Measurements from ENCODE around the gene PANK2. TPM values are rescaled to one million over a fixed set of nuclear protein-coding genes. Genes with fewer than 3 reads are reported as not detected.
"Not testable (repeated sequence)": the region's sequence is repeated elsewhere in the genome, so short reads cannot be mapped to it uniquely, and the experiment has no call there.

The PANK2 gene
- total RNA-seq, 4 donors from 2014 or later, result 17.9 to 53.6 (median 43.2) TPM

DNA sequence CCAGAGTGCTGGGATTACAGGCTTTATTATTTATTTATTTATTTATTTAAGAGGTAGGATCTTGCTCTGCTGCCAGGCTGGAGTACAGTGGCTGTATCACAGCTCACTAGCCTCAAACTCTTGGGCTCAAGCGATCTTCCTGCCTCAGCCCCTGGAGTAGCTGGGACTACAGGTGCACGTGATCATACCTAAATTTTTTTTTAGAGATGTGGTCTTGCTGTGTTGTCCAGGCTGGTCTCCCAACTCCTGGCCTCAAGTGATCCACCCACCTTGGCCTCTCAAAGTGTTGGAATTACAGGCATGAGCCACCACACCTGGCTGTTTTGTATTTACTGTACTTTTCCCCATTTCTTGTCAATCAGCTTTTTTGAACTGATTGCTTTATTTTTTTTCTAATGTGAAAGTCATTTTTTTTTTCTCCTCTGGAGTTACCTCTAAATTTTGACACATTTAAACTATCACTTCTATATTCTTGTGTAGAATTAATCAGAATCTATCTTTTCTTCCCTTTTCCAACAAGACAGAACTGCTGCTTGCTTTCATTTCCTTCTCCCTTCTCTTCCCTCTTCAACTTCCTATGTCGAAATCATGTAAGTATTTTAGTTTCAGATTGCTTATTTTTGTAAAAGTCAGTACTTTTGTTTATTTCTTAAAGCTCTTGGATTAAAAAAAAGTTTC lies 12.0 kb downstream of the PANK2 start:
- Histone ChIP-seq H3K4me1 (peaks cover 0 to 42% (median 9%) of the 10 kb centered on the region in 4 donors), H3K4me3 (no peak overlapping the region), H3K27ac (peak overlapping the region in 2 of 4 donors; percentile 13 to 40)

DNA sequence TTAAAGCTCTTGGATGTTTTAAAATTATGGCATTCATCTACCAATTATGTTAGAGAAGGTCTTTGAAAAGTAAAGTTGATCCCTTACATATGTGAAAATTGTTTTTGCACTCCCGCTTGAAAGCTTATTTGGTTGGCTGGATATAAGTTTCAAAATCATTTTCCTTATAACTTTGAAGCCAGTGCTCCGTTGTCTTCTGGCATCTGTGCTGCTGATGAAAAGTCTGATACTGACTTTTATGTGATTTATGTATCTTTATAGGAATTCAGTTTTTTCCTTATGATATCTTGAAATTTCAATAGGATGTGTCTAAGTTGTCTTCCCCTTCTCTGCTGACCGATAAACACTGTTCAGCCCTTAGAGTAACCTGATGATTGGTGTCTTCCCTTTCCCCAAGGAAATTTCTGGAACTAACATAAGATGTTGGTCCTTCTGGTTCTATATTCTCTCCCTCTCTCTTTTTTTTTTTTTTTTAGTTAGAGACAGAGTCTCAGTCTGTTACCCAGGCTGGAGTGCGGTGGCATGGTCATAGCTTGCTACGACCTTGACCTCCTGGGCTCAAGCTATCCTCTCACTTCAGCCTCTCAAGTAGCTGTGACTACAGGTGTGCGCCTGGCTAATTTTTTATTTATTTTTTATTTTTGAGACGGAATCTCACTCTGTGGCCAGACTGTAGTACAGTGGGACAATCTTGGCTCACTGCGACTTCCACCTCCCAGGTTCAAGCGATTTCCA lies 12.7 kb downstream of the PANK2 start:
- no peak for DNase-seq
- Histone ChIP-seq H3K36me3 (peaks cover 0 to 4% (median 0%) of the 10 kb centered on the region in 3 donors), H3K4me3 (no peak overlapping the region), H3K27ac (peak overlapping the region in 1 of 4 donors; percentile 40), H3K9me3 (no peaks in the 10 kb centered on the region), H3K27me3 (no peaks in the 10 kb centered on the region), H3K4me1 (peaks cover 0 to 38% (median 7%) of the 10 kb centered on the region in 4 donors)
- TF ChIP-seq, protein P1, sequence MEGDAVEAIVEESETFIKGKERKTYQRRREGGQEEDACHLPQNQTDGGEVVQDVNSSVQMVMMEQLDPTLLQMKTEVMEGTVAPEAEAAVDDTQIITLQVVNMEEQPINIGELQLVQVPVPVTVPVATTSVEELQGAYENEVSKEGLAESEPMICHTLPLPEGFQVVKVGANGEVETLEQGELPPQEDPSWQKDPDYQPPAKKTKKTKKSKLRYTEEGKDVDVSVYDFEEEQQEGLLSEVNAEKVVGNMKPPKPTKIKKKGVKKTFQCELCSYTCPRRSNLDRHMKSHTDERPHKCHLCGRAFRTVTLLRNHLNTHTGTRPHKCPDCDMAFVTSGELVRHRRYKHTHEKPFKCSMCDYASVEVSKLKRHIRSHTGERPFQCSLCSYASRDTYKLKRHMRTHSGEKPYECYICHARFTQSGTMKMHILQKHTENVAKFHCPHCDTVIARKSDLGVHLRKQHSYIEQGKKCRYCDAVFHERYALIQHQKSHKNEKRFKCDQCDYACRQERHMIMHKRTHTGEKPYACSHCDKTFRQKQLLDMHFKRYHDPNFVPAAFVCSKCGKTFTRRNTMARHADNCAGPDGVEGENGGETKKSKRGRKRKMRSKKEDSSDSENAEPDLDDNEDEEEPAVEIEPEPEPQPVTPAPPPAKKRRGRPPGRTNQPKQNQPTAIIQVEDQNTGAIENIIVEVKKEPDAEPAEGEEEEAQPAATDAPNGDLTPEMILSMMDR (IDR thresholded peaks at IDR 0.05), result no peak
- TF ChIP-seq POLR2A (IDR thresholded peaks at IDR 0.05), result no peak

More for the DNA sequence above, 12.0 kb downstream of the PANK2 start:
- peaks cover 0 to 4% (median 0%) of the 10 kb centered on the region in 3 donors for H3K36me3 ChIP-seq
- no peak for DNase-seq
- TF ChIP-seq, protein P1 (IDR thresholded peaks at IDR 0.05), result no peak
- TF ChIP-seq POLR2A (IDR thresholded peaks at IDR 0.05), result no peak
- H3K9me3 ChIP-seq, result no peaks in the 10 kb centered on the region
- no peaks in the 10 kb centered on the region for H3K27me3 ChIP-seq

DNA sequence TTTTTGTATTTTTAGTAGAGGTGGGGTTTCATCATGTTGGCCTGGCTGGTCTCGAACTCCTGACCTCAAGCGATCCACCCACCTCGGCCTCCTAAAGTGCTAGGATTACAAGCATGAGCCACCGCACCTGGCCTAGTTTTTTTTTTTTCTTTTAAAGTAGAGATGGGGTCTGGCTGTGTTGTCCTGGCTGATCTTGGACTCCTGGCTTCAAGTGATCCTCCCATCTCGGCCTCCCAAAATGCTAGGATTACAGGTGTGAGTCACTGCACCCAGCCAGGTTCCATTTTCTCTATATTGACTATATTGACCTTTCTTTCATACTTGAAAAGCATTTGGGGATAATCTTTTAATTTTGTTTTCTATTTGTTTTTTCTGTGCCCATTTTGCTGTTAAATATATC lies 13.3 kb downstream of the PANK2 start:
- H3K27me3 ChIP-seq, result no peaks in the 10 kb centered on the region
- TF ChIP-seq, protein P1 (IDR thresholded peaks at IDR 0.05), result no peak
- no peak for TF ChIP-seq POLR2A (IDR thresholded peaks at IDR 0.05)
- H3K9me3 ChIP-seq, result no peaks in the 10 kb centered on the region
- DNase-seq, result no peak
- H3K4me1 ChIP-seq, result peaks cover 0 to 33% (median 7%) of the 10 kb centered on the region in 4 donors
- peaks cover 0 to 4% (median 0%) of the 10 kb centered on the region in 3 donors for H3K36me3 ChIP-seq
- no peak overlapping the region for H3K4me3 ChIP-seq
- H3K27ac ChIP-seq, result no peak overlapping the region

DNA sequence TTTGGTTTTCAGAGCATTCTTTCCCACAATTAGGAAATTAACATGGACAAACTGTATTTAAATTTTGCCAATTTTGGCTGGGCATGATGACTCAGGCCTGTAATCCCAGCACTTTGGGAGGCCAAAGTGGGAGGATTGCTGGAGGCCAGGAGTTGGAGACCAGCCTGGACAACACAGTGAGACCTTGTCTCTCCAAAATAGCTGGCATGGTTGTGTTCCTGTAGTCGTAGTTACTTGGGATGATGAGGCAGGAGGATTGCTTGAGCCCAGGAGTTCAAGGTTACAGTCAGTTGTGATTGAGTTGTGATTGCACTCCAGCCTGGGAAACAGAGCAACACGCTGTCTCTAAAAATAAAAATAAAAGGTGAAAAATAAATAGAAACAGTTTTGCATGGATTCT lies 15.0 kb downstream of the PANK2 start:
- DNase-seq, result no peak
- Histone ChIP-seq H3K9me3 (no peaks in the 10 kb centered on the region), H3K36me3 (peaks cover 0 to 20% (median 0%) of the 10 kb centered on the region in 3 donors), H3K4me3 (no peak overlapping the region), H3K27me3 (no peaks in the 10 kb centered on the region), H3K4me1 (peaks cover 0 to 30% (median 3%) of the 10 kb centered on the region in 4 donors), H3K27ac (no peak overlapping the region)
- TF ChIP-seq, protein P1 (IDR thresholded peaks at IDR 0.05), result no peak
- TF ChIP-seq POLR2A (IDR thresholded peaks at IDR 0.05), result no peak

DNA sequence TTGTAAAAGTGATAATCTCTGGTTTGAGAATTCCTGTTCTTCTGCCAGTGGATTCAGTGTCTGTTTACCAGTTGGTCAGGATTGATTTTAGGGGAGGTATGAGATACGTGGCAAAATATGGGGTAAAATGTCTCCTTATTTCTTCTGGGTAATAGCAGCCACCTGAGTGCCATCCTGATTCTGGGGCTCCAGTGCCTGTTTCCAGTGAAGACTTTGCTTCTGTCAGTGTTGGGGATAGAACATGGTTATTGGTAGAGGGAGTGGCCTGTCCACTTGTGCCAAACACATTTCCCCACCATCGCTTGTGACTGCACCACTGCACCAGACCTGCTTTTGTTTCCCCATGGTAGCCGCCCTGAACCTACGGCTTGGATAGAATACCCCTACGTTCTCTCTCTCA lies 15.7 kb downstream of the PANK2 start:
- DNase-seq, result no peak
- TF ChIP-seq, protein P1 (IDR thresholded peaks at IDR 0.05), result no peak
- no peak for TF ChIP-seq POLR2A (IDR thresholded peaks at IDR 0.05)

DNA sequence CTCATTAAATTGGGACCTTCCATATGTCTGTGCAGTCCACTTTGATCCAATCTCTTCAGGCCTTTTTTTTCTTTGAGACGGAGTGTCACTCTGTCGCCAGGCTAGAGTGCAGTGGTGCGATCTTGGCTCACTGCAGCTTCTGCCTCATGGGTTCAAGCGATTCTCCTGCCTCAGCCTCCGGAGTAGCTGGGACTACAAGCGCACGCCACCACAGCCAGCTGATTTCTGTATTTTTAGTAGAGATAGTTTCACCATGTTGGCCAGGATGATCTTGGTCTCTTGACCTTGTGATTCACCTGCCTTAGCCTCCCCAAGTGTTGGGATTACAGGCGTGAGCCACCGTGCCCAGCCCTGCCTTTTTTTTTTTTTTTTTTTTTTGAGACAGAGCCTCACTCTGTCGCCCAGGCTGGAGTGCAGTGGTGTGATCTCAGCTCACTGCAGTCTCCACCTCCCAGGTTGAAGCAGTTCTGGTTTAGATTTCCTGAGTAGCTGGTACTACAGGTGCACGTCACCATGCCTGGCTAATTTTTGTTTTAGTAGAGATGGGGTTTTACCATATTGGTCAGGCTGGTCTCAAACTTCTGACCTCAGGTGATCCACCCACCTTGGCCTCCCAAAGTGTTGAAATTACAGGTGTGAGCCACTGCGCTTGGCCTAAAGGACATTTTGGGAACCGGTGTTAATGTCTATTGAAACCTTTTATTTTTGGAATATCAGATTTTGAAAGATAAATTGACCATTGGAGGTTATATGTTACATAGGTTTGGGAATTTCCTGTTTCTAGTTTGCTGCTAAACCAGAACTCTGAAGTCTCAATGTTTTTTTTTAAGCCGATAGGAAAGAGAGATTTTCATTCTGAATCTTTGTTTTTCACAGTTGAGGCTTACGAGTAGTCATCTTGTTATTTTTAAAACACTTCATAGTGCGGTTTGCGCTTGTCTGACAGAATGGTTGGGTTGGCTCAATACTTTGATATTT lies 17.8 kb downstream of the PANK2 start:
- Histone ChIP-seq H3K4me1 (peaks cover 0 to 43% (median 0%) of the 10 kb centered on the region in 4 donors), H3K36me3 (peaks cover 0 to 44% (median 0%) of the 10 kb centered on the region in 3 donors), H3K27ac (peak overlapping the region in 1 of 4 donors; percentile 21)
- not testable (repeated sequence) for H3K9me3 ChIP-seq, H3K4me3 ChIP-seq, DNase-seq, H3K27me3 ChIP-seq

More for the DNA sequence above, 15.7 kb downstream of the PANK2 start:
- Histone ChIP-seq H3K9me3 (no peaks in the 10 kb centered on the region), H3K27me3 (no peaks in the 10 kb centered on the region), H3K4me1 (peaks cover 0 to 27% (median 3%) of the 10 kb centered on the region in 4 donors), H3K36me3 (peaks cover 0 to 25% (median 0%) of the 10 kb centered on the region in 3 donors), H3K27ac (no peak overlapping the region), H3K4me3 (no peak overlapping the region)

Measured in Peyer's patch (tissue), 4 donors.